Stimulated activated naive CD8-positive, alpha-beta T cell treated with anti-CD3 and anti-CD28 coated beads, Interleukin-15, Interleukin-2, amounts not matched to agents 100 U/mL and 50 U/mL, for 24 hours (primary cell): ENCODE measurements around the gene DNAH10.

Source experiments
- ATAC-seq: fragments of 150-1000 bp; cut with Tn5 transposase; one replicate; pipeline ENCODE4 v1.10.0; 2021
- DNase-seq: peaks from one replicate; pipeline ENCODE4 v3.0.0; 2021

DNAH10 gene

DNA sequence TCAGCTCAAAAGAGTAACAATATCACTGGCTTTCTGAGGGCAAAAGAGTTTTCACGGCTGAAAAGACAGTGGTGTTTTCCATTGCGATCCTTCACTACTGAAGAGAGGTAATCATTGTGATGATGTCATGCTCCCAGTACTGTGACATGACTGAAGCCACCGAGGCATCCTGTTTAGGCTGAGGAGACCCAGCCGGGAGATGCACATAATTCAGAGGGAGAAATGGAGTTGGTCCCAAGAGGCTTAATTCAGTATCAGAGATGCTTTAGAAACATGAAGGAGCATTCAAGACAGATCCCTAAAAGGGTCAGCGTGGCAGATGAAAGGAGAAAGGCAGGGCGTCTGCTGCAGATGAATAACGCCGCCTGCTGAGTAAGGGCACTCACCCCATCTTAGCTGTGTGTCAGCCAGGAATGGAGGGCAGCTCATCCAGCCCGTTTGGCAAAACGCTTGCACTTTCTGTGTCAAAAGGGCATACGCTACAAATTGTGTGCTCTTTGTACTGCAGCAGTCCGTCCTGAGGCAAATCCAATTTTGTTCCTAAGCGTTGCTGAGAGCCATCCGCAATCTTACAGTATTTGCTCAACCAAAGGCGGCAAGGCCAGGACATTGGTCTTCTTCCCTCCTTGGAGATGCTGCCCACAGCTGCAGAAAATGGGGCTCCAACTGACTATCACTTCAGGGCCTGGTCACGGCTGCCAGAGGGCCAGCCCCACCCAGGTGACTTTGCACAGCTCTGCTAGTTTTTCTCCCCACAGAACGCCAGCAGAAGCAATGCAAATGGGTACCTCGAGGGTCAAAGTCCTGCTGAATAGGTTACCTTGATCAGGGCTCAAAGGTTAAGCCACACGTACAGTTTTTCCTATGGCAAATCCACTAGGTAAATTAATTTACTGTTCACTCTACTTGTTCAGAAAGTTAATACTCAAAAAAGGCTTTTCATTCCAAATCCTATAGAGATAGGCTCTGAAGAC is 187.0 kb downstream of the DNAH10 start:
- ATAC-seq (no peak), DNase-seq (no peak)

DNA sequence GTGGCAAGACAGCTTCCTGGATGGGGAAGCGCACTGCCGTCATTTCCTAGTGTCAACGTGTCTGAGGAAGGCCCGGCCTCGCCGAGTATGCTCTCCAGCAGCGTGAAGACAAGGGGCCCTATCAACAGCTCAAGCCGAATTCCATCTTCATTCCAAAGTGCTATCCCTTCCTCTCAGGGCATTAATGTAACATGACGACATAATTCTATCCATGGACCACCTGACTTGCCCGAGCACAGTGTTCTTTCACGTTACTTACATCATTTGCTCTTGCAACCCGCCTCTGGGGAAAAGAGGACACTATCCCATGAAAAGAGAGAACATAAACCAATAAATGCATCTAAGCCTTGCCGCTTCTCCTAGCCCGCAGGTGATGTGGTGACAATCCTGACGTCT is 187.7 kb downstream of the DNAH10 start:
- DNase-seq, result no peak
- no peak for ATAC-seq

DNA sequence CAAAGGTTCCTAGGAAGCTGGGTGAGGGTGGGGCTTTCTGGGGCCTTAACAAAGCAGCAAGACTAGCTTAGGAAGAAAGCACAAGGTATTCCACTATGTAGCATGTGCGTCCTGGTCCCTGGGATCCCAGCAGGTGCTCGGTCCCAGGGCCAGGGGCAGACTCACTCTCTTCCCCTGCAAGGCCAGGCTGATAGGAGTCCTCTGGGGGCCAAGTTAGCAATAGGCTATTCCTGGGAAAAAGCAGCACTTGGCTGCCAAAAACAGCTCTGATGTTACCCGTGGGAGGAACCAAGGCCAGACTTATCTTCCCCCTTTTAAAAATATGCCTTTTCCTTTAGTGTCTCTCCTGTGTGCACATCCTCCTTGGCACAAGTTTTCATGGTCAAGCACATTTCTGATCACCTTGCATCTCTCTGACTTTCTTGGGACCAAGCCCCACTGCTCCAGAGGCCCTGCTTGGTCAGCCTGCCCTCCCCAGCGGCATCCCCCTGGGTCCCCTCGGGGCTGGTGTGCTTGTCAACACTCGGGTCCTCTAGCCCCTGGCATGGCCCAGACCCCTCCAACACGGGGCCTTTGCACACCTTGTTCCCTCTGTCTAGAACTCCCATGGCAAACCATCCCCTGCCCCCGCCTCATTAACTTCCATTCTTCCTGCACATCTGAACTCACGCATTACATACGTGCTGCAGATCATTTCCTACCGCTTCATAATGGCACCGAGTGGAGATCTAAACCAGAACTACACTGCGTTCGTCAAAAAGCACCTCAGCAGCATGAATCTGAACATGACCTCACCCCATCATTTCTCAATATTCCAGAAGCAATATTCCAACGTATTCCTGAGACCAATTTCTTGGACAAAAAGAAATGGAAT is 188.6 kb downstream of the DNAH10 start:
- no peak for ATAC-seq
- DNase-seq, result no peak

DNA sequence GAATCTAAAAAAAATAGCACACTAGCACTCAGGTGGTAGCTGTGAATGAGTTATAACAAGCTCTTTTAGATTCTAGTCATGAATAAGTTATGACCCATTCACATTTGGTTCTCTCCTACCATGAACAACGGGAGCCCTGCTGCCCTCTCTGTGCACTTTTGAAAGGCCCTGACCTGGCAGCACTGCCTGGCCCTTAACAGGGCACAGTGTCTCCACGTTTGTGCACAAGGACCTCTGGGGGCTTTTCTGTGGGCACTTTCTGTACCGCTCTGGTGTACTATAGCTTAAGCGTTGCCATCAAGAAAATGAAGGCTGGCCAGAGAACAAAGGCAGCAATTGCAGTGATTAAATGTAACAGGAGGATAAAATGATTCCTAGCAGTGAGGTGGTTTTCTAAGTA is 189.4 kb downstream of the DNAH10 start:
- no peak for DNase-seq
- no peak for ATAC-seq

DNA sequence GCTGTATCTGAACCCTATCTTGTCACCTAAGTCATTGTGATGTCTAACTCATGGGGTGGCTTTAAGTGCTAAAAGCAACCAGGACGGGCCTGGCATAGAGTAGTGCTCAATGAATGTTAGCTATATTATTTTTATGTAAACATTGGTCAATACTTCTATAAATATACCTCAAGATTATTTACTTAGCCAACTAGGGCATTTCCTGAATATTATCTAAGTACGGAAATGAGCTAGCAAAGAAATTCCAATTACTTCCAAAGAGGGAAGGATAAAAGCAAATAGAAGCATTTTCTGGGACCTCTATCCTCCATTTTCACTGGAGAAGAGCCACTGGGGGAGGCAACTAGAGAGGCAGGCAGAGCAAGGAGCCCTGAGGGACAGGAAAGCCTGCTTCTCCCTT is 189.9 kb downstream of the DNAH10 start:
- no peak for DNase-seq
- no peak for ATAC-seq

DNA sequence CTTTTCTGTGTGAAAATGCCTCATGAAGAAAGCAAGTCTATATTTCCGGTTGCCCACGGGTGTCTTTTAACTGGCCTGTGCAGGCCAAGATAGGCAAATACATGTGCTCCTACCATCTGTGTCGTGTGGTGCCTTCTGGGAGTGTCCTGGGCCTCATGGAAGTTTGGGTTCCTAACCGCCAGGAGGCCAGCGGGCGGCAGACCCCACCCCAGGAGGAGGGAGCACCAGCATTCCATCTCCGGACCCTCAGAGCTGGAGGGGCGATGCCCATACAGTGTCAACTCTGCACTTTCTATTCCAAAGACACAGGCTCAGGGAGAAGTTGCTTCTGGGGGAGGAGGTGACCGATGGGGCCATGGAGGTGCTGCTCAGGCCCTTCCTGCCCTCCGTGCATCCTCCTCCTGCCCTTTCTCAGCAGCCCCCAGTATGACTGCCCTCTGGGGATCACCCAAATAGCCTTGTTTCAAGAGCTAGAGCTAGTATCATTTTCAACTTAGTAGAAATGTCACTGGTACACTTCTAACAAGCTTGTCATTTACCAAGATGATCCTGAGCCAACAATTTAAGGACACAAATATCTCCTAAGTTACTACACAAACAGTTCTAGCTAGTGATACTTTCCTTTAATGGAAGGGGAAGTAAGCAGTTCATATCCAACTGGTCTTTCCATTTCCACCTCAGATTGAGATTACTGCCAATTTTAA is 192.7 kb downstream of the DNAH10 start:
- ATAC-seq, result no peak
- no peak for DNase-seq

DNA sequence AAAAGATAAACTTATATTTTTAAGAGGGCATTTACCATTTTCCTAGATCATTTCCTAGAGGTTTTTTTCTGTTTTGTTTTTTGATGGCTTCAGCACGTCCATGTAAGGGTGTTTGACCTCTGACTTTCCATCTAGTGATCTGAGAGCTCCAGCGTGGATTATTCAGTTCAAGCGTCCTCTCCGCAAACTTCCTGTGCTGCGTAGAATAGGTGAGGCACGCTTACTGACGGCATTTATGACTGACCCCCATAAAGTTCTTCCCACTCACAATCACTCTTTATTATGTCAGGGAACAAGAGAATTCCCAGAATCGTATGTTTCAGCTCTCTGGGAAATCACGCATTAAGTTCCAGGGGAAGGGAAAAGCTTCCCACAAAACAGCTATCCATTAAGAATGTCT is 194.1 kb downstream of the DNAH10 start:
- no peak for DNase-seq

DNA sequence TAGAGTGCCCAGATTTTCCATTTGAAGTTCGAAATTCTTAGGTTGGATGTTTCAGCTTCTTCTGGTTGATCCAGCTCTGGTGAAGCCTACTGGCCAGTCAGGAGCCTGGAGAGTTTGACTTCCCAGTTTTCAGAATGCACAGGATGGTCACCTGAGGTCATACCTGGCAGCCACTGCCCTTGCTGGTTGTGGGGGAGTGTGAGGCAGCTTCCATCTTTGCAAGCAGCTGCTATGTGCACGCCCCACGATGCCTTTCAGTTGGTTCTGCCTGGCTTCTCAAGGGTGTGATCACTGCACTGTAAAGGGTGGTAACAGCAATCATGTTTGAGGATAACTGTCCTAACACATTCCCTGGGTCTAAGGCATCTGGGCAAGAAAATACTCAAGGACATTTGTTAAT is 195.1 kb downstream of the DNAH10 start:
- DNase-seq (no peak), ATAC-seq (no peak)

More for the DNA sequence above, 194.1 kb downstream of the DNAH10 start:
- no peak for ATAC-seq

DNA sequence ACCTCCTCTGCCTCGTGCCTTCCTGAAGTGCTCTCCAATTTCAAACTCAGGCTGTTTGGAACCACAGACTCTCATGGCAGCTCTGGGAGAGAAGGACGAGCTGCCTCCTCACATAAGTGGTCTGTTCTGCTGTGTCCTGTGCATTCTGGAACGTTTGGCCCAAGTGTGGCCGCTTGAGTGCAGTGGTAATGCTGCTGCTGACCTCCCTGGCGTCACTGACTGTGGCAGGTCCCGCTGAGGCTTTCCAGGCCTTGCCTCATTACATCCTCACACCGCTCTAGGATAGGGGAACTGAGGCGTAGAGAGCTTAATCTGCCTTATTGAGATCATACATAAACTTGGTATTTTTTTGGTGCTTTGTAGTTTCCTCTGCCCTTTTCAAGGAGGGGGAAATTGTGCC is 196.4 kb downstream of the DNAH10 start:
- ATAC-seq (no peak), DNase-seq (no peak)

DNA sequence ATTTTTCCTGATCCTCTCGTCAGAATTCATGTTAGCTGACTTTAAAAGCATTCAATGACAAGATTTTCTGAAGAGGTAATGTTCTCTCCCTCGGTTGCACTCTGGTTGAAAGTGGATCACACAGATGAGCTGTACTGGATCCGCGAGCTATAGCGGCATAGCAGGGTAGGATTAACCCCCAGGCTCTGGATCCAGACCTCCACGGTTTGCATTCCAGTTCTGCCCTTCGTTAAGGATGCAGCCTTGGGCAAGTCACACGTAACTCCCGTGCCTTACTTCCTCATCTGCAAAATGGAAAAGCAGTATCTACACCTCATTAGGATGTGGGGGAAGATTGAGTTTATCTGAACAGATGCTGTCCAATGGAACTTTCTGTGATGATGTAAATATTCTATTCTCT is 196.8 kb downstream of the DNAH10 start:
- ATAC-seq, result no peak
- no peak for DNase-seq

DNA sequence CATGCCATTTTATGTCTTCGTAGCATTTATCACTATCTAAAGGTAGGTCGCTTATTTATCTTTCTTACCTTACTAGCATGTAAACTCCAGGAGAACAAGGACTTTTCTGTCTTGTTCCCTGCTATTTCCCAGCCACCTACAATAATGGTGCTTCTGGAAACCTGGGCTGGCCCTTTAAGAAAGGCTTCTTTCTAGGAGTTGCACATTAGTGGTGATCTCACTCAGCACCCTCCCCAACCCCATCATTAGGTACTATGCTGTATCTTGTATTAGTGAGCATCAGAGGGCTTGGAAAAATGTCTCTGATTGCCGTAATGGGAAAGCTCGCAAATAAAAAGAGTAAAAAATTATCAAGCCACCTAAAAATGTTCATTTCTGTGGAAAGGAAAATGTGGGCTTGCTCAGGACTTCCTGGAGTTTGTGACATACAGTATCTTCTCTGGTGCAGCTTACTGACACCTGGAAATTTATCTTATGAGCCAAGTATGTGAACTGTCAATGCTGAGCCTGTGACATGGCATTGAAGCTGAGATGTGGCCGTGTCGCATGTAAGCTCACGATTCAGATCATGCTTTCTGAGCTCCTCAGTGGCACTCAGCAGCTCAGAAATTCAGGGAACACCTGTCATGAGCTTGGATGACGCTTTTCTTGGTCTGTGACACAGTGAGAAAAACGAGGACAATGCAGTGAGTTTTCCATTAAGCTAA is 198.1 kb downstream of the DNAH10 start:
- ATAC-seq (no peak), DNase-seq (no peak)

DNA sequence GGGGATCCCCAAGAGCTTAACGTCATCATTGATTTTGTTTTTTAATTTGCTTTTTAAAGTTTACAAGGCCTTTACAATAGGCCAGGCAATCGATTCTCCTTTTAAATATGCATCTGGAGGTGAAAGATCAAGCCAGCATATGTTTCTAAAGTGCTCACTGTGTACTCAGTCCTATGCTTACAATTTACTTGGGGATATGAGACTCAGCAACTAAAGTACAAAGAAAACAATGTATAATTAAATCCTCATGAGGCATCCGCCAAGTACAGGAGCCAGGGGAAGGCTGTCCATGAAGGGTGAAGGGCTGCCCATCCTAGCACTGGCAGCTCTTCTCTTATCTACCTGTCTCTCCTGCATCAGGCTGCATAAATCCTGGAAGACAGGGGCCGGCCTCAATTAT is 198.8 kb downstream of the DNAH10 start:
- DNase-seq, result no peak
- ATAC-seq, result no peak

DNA sequence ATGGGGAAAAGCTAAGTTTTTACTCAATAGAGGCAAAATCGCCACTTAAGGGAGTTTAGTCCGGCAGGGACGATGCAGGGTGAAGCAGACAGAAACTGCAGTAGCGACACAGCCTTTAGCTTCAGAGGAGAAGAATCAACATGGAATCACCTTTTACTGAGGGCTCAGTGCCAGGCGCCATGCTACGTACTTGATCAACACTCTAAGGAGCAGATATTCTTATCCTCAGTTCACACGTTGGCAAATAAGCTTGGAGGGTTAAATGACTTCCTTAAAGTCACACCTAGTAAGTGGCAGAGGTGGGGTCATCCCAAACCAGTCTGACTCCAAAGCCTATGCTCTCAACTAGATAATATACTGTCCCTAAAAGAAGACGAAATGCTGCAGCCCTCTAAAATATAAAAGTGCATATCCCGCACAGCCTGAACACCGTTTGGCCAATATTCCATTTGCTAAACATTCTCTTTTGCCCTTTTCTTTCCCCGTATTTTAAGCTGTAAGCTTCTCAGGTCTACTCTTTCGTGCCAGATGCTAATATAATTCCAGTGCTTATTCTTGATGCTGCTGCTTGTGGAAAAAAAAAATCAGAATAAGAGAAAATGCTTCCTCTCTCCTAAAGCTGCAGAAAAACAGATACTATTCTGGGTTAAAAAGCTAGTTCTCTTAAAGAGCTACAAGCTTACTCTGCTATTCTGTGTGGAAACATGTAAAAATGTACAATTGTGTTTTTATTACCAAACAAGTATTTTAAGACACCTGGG is 199.7 kb downstream of the DNAH10 start:
- ATAC-seq (no peak), DNase-seq (no peak)

DNA sequence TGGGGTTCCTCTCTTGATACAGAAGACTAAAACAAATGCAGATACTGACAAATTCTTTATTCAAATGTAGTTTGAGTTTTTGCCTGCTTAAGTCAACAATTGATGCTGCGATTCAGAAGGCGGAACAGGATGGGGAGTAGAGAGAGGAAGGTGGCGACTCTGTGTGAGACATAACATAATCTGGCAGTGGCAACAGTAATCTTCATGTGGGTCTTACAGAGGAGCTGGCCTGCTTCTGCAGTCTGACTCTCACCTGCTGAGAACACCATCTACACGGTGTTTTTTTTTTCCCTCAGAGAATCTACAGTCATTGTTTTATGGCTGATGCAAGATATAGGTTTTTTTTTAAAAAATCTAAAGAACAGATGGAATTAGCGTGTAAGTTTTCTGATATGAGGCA is 200.4 kb downstream of the DNAH10 start:
- no peak for ATAC-seq
- no peak for DNase-seq

DNA sequence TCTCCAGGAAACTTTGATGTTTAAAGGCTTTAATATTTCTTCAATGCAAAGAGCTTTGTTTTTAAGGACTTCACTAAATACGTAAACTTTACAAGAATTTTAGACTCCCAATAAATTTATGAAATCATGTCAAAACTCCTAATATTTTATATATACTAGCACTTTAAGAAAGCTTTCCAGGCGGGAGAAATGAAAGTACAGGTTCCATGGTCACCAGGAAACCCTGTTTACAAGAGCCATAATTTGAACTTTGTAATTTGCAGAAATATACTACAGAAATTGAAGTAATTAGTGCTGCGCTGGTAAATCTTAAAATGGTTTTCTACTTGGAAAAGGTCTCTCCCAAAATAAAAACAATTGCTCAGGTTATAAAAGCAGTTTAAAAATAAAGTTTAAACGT is 201.7 kb downstream of the DNAH10 start:
- ATAC-seq, result no peak
- DNase-seq, result no peak

DNA sequence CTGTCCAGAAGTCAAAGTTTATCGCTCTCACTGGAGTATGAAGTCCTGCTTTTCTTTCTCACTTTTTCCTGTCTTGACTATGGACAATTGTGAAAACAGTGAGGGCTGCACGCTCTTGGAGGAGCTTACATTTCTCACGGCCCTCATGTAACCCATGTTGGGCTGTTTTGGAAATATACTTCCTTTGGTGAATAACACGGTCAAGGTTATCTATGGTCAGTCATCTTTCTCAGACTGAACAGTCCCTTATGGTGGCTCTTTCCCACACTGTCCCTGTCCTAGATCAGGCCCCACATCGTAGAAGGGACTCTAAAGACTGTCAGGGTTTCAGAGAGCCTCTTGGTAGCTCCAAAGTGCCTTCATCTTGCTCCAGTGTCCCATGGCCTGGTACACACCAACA is 203.3 kb downstream of the DNAH10 start:
- no peak for ATAC-seq

DNA sequence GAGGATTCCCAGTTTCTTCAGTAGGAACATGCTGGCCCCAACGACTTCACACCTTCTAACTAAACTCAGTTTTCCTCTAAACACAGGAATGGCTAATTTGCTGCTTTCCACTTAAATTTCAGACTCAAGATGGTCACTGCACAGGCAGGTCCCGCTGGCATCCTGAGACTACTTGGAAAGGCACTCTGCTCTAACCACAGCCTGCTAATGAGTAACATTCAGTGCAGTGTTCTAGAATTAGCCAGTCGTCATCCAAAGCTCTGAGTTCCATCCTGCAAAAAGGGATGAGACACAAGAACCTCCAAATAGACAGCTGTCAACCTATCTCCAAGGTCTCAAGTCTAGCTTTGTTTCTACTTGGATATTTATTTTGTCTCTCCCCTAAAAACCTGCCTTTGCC is 204.5 kb downstream of the DNAH10 start:
- DNase-seq (no peak), ATAC-seq (no peak)

More for the DNA sequence above, 203.3 kb downstream of the DNAH10 start:
- no peak for DNase-seq

DNA sequence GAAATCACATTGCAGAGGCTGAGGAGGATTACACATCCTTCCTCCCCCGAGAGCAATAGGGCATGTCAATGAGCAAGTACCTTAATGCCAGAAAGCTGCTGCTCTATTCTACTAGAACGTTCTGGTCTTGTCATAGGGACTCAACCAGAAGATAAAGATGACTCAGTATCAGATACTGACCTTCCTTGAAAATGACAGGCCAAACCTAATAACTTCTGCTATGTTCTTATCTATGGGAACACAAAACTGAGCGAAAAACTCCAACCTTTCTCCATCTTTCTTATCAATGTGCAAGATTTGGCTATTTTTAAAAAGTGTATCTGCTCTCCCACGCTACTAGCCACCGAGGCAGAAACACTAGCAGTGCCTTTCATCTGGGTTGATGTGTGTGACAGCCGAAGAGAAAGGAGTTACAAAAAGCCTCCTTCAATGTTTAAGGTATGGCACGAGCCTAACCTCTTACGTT is 205.1 kb downstream of the DNAH10 start:
- ATAC-seq (no peak), DNase-seq (no peak)

DNA sequence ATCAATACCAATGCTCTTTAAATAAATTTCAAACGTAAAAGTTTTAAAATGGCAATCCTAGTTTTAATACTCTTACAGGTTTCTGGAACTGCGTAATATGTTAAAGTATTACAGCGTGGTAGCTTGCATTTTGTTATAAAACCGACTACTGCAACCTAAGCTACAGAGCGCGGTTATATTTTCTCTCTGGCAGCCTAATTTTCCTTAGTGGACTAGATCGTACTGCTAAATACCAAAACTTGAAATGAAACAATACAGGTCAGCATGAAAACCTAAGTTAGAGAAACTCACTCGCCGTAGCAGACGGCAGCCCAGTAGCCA is 209.3 kb downstream of the DNAH10 start:
- DNase-seq, result no peak
- ATAC-seq, result no peak

DNA sequence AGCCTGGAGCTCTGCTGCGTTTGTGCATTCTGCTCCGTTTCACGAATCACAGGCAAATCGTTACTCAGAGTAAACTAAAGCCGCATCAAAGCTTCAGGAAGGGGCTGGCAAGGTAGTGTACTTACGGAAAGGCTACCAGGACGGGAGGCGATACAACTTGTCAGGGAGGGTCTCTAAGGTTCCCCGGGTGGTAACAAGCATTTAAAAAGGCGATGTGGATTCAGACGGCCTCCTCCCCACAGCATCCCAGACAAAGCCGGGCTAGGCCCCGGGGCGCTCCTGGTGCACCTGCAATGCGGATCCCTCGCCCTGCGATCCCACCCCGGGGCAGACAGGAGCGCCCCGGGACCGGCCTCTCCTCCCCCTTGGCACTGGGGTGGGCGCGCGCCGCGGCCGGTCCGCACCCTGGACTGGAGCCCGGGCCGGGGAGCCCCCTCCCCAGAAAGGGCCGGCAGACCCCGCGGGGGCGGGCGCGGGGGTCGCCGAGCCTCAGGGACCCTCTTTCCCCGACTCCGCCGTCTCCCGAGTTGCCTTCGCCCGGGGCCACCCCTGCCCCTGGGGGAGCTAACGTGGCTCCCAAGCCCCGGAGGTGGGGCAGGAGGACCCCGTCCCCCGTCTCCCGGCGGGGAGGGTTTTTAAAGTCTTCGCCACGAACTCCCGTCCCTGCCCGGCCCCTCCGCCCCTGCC is 209.8 kb downstream of the DNAH10 start:
- peak; percentile 46 for DNase-seq

More for the DNA sequence above, 209.8 kb downstream of the DNAH10 start:
- no peak for ATAC-seq
